HL-60/S4 treated with retinoic acid at 250 ng/mL for 4 days and 3 days (cell line): ENCODE results near the gene SLC35B4.
"Not testable (repeated sequence)": the region's sequence is repeated elsewhere in the genome, so short reads cannot be mapped to it uniquely, and the experiment has no call there.

Experiments used
- in situ Hi-C: fragments of 300-500 bp; cut with MboI; formaldehyde crosslinking; loops from 2 replicates; pipeline ENCODE4 v1.7.0; 2022; ENCODE audit warnings: low sequenced_read_pairs

The SLC35B4 gene

DNA sequence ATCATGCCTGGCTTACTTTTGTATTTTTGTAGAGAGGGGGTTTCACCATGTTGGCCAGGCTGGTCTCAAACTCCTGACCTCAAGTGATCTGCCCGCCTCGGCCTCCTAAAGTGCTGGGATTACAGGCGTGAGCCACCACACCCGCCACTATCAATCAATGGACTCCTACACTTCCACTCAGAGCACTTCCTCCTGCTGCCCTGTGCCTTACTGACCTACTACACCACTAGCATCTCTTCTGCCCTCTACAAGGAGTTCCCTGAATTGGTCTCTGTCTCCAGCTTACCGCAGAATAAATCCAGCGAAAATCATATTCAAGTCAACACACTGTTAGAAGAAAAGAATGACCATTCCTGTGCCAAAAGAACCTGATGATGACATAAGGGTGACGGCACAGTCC lies 20.7 kb downstream of the SLC35B4 start:
- in situ Hi-C loops, result not testable (repeated sequence)

DNA sequence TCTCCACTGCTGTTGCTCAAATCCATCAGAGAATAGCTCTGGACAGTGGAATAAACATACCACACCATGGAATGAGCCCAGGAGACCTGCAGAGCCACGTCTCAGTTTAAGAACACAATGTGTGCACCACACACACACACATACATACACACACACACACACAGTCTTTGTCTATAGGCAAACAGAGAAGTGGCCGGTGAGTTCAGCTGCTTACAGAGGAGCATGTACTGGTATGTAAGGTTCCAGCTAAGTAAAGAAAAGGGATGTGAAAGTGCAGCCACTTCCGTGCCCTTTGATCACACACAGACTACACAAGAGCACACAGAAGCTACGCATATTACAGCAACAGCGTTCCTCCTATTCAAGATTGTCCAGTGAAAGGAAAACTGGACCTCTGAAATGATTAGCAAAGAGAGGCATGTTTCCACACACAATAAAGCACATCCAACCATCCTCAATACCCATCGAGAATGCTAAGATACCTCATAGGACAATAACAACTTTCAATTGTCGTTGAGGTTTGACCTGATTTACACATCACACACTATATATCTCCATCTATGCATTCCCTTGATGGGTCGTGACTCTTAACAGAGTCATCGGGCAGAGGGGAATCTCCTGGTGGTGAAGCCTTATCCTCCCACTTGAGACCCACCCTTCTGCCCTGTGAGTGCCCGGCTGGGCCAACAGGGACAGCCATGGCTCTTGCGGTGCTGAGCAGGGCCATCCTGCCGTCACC lies 23.6 kb downstream of the SLC35B4 start:
- in situ Hi-C loops, result no loop called here

DNA sequence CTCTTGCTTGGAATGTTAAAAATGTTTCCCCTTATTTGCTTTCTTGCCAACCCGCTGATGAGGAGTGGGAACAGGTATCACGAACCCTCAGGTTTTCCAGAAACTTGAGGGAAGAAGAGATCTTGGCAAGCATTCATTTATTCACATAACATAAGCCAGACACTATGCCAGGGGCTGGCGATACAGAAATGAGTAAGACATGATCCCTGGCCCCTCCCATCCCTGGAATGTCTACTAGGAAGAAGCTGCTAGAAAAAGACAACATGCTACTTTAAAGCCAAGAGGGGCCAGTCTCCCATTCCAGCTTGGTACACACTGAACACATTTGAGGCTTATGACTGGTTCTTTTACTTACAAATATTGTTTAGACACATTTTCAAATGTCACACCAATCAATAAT lies 26.4 kb downstream of the SLC35B4 start:
- in situ Hi-C loops, result no loop called here

GRCh38 chr7:134289841-134290240 lies 26.9 kb downstream of the SLC35B4 start:
- in situ Hi-C loops, result no loop called here

DNA sequence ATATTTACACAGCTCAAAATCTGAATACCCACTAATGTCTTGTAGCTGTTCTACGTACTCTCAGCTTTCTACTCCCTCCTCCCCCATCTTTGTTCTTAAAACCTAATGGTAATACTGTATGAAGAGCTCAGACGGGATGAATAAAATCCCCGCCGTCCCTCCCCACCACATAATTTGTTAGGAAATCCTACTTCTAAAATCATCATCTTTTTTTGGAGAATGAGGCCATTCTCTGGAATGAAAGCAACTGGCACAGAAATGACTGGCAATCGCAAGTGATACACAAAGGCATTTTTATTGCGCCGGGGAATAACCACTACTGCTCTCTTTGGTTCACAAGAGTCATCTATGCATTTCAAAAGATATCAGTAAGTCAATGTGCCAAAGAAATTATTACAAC lies 27.3 kb downstream of the SLC35B4 start:
- in situ Hi-C loops, result no loop called here

GRCh38 chr7:134287916-134288659 lies 28.6 kb downstream of the SLC35B4 start:
- in situ Hi-C loops, result no loop called here

DNA sequence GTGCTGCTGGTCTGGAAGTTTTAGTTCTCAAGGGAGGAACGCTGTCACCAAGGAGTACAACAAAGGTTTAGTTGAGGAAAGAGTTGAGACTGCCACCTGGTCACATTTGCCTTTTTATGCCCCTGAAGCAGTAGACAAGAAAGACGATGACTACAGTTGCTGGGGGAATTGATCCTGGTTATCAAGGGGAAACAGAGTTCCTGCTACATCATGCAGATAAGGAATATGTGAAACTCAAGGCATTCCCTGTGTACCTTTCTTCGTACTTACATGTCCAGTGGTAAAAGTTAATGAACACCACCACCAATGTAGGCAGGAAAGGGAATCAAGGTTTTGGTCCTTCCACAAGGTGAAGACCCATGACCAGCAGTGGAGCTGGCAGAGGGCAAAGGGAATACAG lies 31.8 kb downstream of the SLC35B4 start:
- in situ Hi-C loops, result no loop called here

- in situ Hi-C loops, result no loop called here
These were observed 32.7 kb downstream of the SLC35B4 start for GRCh38 chr7:134284011-134284410.

DNA sequence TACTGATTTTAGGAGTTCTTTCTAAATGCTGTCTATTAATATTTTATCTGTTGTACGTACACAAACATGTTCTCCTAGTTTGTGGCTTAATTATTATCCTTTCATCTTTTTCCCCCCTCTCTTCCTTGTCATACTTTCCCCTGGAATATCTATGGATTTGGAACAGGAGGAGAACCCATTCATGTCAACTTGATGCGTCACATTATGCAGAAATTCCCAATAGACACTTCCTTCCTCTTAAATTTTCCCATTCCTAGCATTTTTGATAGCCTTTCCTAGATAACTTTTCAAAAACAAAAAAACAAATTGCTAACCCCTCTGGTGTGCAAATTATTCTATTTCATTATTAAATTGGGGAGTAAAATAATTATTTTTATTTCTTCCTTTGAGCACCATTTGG lies 36.2 kb downstream of the SLC35B4 start:
- in situ Hi-C loops, result no loop called here

DNA sequence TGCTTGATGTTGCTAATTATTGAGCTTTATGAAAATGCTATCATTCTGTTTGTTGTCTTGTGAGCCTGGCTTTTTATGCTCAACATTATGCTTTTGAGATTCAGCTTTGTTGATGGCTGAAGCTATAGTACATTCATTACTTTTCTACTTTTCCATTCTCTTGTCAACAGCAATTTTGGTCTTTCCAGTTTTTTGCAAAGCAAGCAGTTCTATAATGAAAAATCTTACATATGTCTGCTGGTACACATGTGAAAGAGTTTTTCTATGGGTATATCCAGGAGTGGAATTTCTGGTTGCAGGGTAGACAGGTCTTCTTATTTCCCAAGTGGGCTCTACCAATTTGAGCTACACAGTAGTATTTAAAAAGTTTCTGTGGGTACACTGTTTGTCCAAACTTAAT lies 36.8 kb downstream of the SLC35B4 start:
- in situ Hi-C loops, result no loop called here

DNA sequence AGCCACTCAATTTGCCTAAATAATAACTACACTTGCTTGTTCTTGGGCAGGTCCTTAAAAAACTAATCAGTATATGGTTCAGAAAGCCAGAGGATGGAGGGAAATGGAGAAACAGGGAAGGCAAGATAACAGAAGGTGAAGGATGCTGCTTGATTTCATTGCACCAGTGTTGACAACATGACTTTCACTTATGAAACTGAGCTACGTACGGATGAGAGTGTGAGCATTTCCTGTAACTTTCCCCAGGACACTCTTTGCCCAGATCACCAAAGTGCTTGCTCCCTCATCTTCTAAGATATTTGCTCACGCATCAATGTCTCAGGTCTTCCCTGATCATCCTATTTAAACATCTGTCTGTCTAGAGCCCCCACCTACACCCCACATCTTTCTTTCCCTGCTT lies 37.4 kb downstream of the SLC35B4 start:
- in situ Hi-C loops, result no loop called here

DNA sequence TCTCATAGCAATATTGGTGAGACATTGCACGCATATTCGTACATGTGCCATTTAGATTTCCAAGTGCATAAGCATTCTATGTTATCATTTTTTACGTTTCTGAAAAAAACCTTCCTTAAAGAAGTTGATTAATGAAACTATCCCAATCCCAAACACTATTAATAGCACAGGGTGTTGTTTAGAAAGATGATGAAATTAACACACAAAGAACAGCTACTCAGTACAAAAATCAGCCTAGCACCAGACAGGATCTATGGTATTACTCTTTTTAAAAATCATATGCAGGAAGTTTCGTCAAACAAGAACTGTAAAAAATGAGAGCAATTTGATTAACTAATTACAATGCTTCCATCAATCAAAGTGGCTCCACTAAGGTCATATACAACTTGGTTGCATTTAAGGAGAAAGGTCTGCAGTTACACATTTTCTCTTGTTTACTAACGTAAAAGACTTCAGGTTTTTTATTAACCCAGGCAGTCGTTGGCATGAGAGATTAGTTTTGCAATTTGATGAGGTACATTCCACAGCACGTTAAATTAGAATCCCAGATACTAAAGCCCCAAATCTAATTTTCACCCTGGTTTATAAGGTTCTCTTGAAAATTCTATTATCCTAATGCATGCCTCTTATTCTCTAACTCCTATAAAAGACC lies 38.1 kb downstream of the SLC35B4 start:
- in situ Hi-C loops, result no loop called here

DNA sequence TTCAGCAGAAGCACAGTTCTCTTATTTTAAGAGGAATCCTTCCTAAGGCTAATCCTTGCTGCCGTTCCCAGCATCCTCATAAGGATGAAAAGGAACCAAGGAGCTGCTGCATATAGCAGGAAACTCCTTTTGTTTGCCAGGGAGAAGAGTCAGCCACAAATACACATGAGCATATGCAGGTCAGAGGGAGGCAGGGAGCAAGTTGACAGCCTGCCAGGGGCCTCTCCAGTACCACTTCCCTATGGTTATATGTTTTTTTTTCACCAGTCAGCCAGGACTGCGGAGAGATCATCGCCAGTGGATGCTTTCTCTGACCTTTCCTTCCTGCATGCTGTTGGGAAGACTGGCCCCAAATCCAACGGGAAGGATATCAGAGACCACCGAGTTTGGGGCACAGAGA lies 39.8 kb downstream of the SLC35B4 start:
- in situ Hi-C loops, result no loop called here

DNA sequence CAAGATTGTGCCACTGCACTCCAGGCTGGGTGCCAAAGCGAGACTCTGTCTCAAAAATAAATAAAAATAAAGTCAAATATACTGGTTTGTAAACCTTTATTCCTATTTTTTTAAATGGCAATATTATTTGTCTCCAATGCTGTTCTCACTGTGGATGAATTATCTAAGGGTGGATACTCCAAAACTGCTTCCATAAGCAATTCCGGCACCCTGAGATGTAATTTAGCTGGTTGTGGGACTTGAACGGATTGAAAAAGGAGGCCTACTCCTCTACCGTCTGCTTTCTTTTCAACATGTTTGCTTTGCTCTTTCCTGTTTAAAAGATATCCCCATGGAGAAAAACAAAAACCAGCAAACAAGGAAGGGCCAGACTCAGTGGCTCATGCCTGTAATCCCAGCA lies 54.4 kb downstream of the SLC35B4 start:
- in situ Hi-C loops, result no loop called here

GRCh38 chr7:134255814-134256213 lies 60.9 kb downstream of the SLC35B4 start:
- in situ Hi-C loops, result no loop called here

GRCh38 chr7:134254311-134254710 lies 62.4 kb downstream of the SLC35B4 start:
- in situ Hi-C loops, result no loop called here

DNA sequence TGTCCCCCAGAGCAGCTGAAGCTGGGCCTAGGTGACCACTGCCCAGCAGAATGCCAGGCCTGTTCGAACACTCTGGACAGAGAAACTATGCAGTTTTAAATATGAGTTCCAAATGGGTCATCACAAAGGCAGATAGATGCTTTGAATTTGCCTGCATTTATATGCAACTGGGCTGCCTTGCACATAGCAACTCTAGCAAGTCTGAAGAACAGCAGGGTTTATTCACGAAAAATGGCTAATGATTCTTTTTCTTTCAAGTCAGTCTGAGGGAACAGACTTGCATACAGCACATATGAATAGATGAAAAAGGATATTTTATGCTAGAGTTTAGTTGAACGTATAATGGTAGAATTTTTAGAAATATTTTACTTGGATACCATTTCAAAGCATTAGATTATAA lies 68.5 kb downstream of the SLC35B4 start:
- in situ Hi-C loops, result no loop called here

- in situ Hi-C loops, result no loop called here
These were observed 70.0 kb downstream of the SLC35B4 start for GRCh38 chr7:134246761-134247160.

DNA sequence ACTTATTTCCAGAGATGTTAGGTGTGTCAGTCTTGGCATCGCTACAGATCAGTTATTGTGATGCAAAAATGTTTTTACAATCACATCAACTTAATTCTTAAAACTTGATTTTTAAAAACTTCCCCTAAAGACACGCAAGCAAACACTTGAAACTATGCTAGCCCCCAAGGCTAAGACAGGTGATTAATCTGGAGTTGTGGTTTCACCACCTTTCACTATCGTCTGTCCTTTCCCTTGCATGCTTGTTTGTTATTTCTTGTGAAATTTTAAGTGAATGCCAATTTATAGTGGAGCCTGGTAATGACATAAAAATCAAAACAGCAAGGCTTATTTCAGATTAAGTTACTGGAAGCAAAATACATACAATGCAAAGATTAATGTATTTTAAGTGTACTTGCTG lies 70.4 kb downstream of the SLC35B4 start:
- in situ Hi-C loops, result no loop called here

DNA sequence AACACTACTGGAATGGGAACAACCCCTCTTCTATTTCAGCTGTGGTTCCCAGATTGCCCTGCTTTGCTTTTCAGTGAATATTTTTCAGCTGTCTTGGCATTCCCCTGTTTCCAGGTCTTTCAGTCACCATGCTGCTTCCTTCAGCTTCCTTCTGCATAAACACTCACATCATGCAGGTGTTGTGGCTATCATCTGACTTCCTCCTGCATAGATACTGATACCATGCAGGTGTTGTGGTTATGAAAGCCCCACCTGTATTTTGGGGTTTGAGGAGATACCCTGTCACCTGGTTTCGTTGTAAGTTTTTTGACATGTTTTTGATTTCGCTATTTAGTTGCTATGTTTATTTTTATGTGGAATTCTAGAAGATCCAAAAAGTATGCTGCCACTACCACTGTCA lies 71.5 kb downstream of the SLC35B4 start:
- in situ Hi-C loops, result no loop called here
